ENCODE results near the gene AKT1.
"Not testable (repeated sequence)": the region's sequence is repeated elsewhere in the genome, so short reads cannot be mapped to it uniquely, and the experiment has no call there.

Gene AKT1

DNA sequence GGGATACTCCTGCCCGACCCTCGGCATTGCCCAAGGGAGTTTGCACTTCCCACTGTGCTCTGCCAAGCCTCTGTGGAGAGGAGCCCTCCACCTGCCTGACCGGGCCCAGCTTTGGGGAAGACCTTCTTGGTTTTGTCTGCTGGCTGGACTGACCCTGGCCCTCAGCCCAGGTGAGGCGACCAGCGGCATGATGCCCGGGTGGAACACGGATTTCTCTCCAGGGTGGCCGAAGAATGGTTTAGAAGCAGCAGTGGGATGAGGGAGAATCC lies 21.0 kb upstream of the AKT1 start:
- no peak for DNase-seq (ENCODE audit: low read depth)
- peak overlapping the region; percentile 87 for H3K4me3 ChIP-seq (ENCODE audit: low read depth, low read length)
- no peak for TF ChIP-seq CTCF (IDR thresholded peaks at IDR 0.05; ENCODE audit: insufficient read depth, low read depth, low read length, missing control alignments)

DNA sequence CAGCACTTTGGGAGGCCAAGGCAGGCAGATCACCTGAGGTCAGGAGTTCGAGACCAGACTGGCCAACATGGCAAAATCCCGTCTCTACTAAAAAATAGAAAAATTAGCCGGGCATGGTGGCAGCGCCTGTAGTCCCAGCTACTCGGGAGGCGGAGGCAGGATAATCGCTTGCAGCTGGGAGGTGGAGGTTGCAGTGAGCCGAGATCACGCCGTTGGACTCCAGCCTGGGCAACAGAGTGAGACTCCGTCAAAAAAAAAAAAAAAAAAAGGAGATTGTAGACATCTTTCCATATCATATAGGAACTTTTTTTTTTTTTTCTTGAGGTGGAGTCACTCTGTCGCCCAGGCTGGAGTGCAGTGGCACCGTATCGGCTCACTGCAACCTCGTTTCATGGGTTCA lies 19.2 kb upstream of the AKT1 start:
- not testable (repeated sequence) for DNase-seq (ENCODE audit: low read depth)
- H3K4me3 ChIP-seq (ENCODE audit: low read depth, low read length) = peak overlapping the region; percentile 87

DNA sequence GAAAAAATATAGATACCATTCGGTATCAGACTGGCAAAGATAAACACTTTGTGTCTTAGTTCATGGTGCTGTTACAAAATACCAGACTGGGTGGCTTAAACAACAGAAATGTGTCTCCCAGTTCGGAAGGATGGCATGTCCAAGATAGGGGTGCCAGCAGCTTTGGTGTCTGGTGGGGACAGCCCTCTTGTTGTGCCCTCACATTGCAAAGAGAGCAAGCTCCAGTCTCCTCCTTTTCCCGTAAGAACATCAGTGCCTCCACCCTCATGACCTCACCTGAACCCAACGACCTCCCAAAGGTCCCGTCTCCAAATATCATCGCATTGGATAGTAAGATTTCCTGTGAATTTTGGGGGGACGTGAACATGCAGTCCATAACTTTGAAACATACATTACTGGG lies 17.7 kb upstream of the AKT1 start:
- no peak for TF ChIP-seq CTCF (IDR thresholded peaks at IDR 0.05; ENCODE audit: insufficient read depth, low read depth, low read length, missing control alignments)
- H3K4me3 ChIP-seq (ENCODE audit: low read depth, low read length) = no peak overlapping the region

DNA sequence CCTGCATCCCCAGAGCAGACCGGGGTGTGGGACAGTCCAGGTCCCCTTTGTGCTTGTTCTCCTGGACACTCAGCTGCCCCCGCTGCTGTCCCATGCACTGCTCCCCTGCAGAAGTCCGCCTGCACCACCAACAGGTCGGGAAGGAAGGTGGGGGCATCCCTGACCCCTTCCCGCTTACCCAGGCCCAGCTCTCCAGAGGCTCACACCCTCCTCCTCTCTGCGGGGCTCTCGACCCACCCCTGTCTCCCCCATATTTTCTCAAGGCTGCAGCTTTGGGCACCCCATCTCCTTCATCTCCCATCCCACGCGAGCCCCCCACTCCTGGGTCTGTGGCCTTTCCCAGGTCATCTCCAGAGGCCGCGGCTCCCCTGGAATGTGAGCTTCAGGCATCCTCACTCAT lies 14.8 kb upstream of the AKT1 start:
- H3K4me3 ChIP-seq (ENCODE audit: low read depth, low read length) = no peak overlapping the region
- no peak for DNase-seq (ENCODE audit: low read depth)
- TF ChIP-seq CTCF (IDR thresholded peaks at IDR 0.05; ENCODE audit: insufficient read depth, low read depth, low read length, missing control alignments) = no peak

More for the DNA sequence above, 17.7 kb upstream of the AKT1 start:
- no peak for DNase-seq (ENCODE audit: low read depth)

DNA sequence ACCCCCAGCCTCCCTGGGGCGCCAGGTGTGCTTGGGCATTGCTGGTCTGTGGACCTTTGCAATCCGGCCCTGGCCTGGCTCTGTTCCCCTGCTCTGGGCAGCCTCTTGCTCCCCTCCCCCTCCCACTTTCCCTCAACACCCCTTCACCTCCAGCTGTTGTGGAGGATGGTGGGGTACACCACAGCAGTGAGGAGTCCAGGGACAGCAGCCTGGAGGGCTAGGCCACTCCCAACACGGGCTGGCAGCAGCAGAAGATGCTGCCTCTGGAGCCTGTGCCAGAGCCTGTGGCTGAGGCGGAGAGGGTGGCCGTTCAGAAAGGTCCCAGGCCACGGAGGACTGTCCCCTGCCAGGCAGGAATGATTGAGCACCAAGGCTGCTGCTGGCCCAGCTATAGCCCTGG lies 12.9 kb upstream of the AKT1 start:
- H3K4me3 ChIP-seq (ENCODE audit: low read depth, low read length) = no peak overlapping the region
- TF ChIP-seq CTCF (IDR thresholded peaks at IDR 0.05; ENCODE audit: insufficient read depth, low read depth, low read length, missing control alignments) = no peak
- DNase-seq (ENCODE audit: low read depth) = no peak

DNA sequence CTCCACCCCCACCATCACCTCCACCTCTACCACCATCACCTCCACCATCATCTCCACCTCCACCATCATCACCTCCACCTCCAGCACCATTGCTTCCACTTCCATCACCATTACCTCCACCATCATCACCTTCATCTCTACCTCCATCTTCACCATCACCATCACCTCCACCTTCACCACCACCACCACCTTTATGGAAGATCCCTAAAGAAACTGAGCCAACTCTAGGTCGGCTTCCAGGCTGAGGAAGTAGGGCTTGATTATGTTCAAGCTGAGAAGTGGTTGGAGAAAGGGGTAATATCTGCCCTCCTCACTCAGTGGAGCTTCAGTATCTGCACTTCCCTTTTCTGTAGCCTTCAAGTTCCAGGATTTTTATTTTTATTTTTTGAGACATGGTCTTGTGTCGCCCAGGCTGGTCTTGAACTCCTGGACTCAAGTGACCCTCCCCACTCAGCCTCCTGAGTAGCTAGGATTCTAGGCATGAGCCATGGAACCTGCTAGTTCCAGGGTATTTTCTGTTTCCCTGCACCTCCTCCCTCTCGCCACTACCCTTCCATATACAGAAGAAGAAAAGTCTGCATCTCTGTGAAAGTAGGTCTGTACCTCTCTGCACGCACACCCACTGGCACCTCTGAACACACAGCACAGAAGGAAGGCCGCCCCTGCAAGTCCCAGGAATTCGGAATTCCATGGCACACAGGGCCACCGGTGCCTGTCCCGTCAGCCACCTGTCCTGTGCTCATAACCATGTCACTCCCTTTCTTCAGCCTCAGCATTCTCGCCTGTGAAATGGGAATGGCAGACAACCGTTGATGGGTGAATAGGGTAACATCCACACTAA lies 11.3 kb upstream of the AKT1 start:
- H3K4me3 ChIP-seq (ENCODE audit: low read depth, low read length) = no peak overlapping the region
- DNase-seq (ENCODE audit: low read depth) = no peak
- TF ChIP-seq CTCF (IDR thresholded peaks at IDR 0.05; ENCODE audit: insufficient read depth, low read depth, low read length, missing control alignments) = no peak

DNA sequence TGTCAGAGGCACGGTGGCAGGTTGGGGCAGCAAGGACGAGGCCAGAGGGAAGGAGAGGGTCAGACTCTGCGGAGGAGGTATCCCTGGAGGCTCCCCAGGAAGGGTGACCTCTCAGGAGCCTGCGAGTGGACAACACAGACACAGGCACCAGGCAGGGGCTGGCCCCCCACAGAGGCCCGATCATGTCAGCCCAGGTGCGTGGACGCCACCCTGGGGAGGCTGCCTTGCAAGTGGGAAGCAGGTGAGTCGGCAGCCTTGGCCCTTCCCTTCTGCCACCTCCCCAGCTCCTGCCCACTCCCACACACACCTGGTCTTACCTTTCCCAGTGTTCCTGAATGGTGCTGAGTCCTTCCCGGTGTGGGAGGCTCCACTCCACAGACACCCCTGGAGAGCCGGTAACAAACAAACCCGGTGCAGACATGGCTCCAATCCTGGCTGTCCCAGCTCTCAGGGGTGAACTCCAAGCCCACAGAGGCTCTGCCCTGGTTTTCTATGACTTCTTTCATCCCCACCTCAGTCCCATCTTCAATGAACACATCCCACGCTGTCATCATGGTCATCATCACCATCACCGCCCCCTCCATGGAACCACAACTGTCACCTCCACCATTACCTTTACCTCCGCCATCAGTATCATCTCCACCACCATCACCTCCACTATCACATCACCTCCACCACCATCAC lies 10.5 kb upstream of the AKT1 start:
- TF ChIP-seq CTCF (IDR thresholded peaks at IDR 0.05; ENCODE audit: insufficient read depth, low read depth, low read length, missing control alignments) = no peak
- no peak overlapping the region for H3K4me3 ChIP-seq (ENCODE audit: low read depth, low read length)
- DNase-seq (ENCODE audit: low read depth) = no peak
